VCaP (cell line): ENCODE measurements around the gene DR1.

Source experiments
- H3K27ac ChIP-seq: fragments of 450-650 bp; 2 replicates; pipeline ENCODE4 v1.5.1; 2017
- CTCF ChIP-seq: fragments of 450-650 bp; conservative IDR thresholded peaks from 2 replicates; pipeline ENCODE4 v1.5.1; 2017; ENCODE audit warnings: mild to moderate bottlenecking, moderate library complexity

Gene DR1

GRCh38 chr1:93345633-93346420 is at the start of gene DR1:
DR1 (plus strand) TSS chr1:93345907; CDS start chr1:93346646, 739 bp downstream.
- TF ChIP-seq CTCF: no peak
- peak within 1 kb of the TSS; percentile 94 for H3K27ac ChIP-seq

- no peak for TF ChIP-seq CTCF
- no peak overlapping the region for H3K27ac ChIP-seq
These were observed 49.1 kb upstream of the DR1 start for GRCh38 chr1:93296555-93297154.

GRCh38 chr1:93301131-93301530 is 44.6 kb upstream of the DR1 start:
- H3K27ac ChIP-seq: no peak overlapping the region
- TF ChIP-seq CTCF: no peak

- no peak overlapping the region for H3K27ac ChIP-seq
- no peak for TF ChIP-seq CTCF
These were observed 43.6 kb upstream of the DR1 start for GRCh38 chr1:93302078-93302477.

GRCh38 chr1:93304716-93305138 is 41.0 kb upstream of the DR1 start:
- TF ChIP-seq CTCF: peak; percentile 90
- H3K27ac ChIP-seq: no peak overlapping the region

GRCh38 chr1:93306920-93307319 is 38.8 kb upstream of the DR1 start:
- H3K27ac ChIP-seq: no peak overlapping the region
- TF ChIP-seq CTCF: no peak

GRCh38 chr1:93313026-93313425 is 32.7 kb upstream of the DR1 start:
- no peak for TF ChIP-seq CTCF
- no peak overlapping the region for H3K27ac ChIP-seq
